GM12878 (cell line): ENCODE measurements around the gene ARID1A. TPM values are rescaled to one million over a fixed set of nuclear protein-coding genes. Genes with fewer than 3 reads are reported as not detected.
A peak's percentile ranks its signal among the peaks of the same experiment; 100 is the strongest.

Experiments
- ATAC-seq: fragments of 200-7000 bp; cut with Tn5 transposase; 3 replicates; pipeline ENCODE4 v1.9.1; 2020; ENCODE audit warnings: mild to moderate bottlenecking, moderate library complexity
- BruUV-seq: library from RNA; stranded (reverse); fragments of 400-500 nt; replicated peaks from 2 replicates; lab custom pipeline; 2021; lab: Mats Ljungman, UMichigan
- CTCF ChIA-PET: fragments of 300-600 bp; sonication (Branson Sonifier 250); formaldehyde crosslinking; extraction: SDS; loops from one replicate; lab custom pipeline; 2021; ENCODE audit warnings: inconsistent platforms; lab: Yijun Ruan, JAX
- POLR2A ChIA-PET: fragments of 350-600 bp; formaldehyde crosslinking; extraction: SDS; loops from one replicate; lab custom pipeline; 2021; ENCODE audit warnings: inconsistent platforms; lab: Charles Lee
- RAD21 ChIA-PET: fragments of 300-600 bp; sonication (Branson Sonifier 250); formaldehyde crosslinking; loops from one replicate; lab custom pipeline; 2023; ENCODE audit warnings: antibody characterized with exemption; ENCODE audit not compliant: unreplicated experiment; lab: Charles Lee
- SMC1A ChIA-PET: fragments of 300-600 bp; sonication (Branson Sonifier 250); formaldehyde crosslinking; loops from one replicate; lab custom pipeline; 2023; ENCODE audit not compliant: unreplicated experiment, uncharacterized antibody; lab: Charles Lee
- DNase-seq: peaks from one replicate; pipeline ENCODE4 v3.0.0-alpha.2; 2011; ENCODE audit warnings: low read depth, low spot score
- FAIRE-seq: peaks from 3 replicates; lab custom pipeline; 2011; peaks lifted over from hg19 to GRCh38; lab: Jason Lieb, UNC
- H2AFZ ChIP-seq: 2 replicates; pipeline ENCODE4 v1.6.0; 2011; ENCODE audit warnings: low read depth, low read length, control low read depth; ENCODE audit not compliant: control insufficient read depth
- H3K27ac ChIP-seq: 2 replicates; pipeline ENCODE4 v1.5.1; 2011; ENCODE audit warnings: control low read depth; ENCODE audit not compliant: control insufficient read depth, insufficient read depth
- H3K27me3 ChIP-seq, 2 experiments: replicated peaks in 1 of 2; 2 replicates each; pipeline versions ENCODE4 v1.6.0 to v1.6.1; 2011; ENCODE audit warnings: low read length in 1 of 2; ENCODE audit not compliant: control insufficient read depth in 2 of 2, insufficient read depth in 2 of 2
- H3K36me3 ChIP-seq, 2 experiments: 2 replicates each; pipeline ENCODE4 v1.5.1; 2011; ENCODE audit warnings: low read length in 1 of 2; ENCODE audit not compliant: control insufficient read depth in 2 of 2, insufficient read depth in 2 of 2
- H3K4me1 ChIP-seq: 2 replicates; pipeline ENCODE4 v1.6.1; 2011; ENCODE audit warnings: mild to moderate bottlenecking, low read length, moderate library complexity, mixed read lengths; ENCODE audit not compliant: control insufficient read depth, insufficient read depth
- H3K4me2 ChIP-seq: 2 replicates; pipeline ENCODE4 v1.6.0; 2011; ENCODE audit warnings: control low read depth; ENCODE audit not compliant: control insufficient read depth, insufficient read depth
- H3K4me3 ChIP-seq: fragments of 200-600 bp; sonication (generic); 2 replicates; pipeline ENCODE4 v1.5.1; 2016
- H3K79me2 ChIP-seq: 2 replicates; pipeline ENCODE4 v1.6.0; 2011; ENCODE audit warnings: low read length; ENCODE audit not compliant: control insufficient read depth, insufficient read depth
- H3K9ac ChIP-seq: 2 replicates; pipeline ENCODE4 v1.8.0; 2011; ENCODE audit warnings: low read length, control low read depth, mixed read lengths; ENCODE audit not compliant: control insufficient read depth, insufficient read depth
- H3K9me3 ChIP-seq: replicated peaks from 3 replicates; pipeline ENCODE4 v1.5.1; 2011; ENCODE audit warnings: mild to moderate bottlenecking, low read length; ENCODE audit not compliant: control insufficient read depth, insufficient read depth
- H4K20me1 ChIP-seq: 2 replicates; pipeline ENCODE4 v1.6.0; 2011; ENCODE audit not compliant: control insufficient read depth, insufficient read depth
- GATAD2B ChIP-seq: fragments of 450-650 bp; conservative IDR thresholded peaks from 2 replicates; pipeline ENCODE4 v1.6.1; 2017; ENCODE audit warnings: low read depth, mild to moderate bottlenecking, moderate library complexity
- HDAC6 ChIP-seq: fragments of 200-600 bp; sonication (generic); IDR thresholded peaks from one replicate; pipeline ENCODE4 v1.8.0; 2017; ENCODE audit warnings: antibody characterized with exemption; ENCODE audit not compliant: unreplicated experiment
- MYC ChIP-seq: IDR thresholded peaks from 2 replicates; pipeline ENCODE4 v1.6.1; 2011; ENCODE audit warnings: mild to moderate bottlenecking, low read length, moderate library complexity, inconsistent platforms; ENCODE audit not compliant: insufficient read depth, insufficient replicate concordance, insufficient read length, severe bottlenecking
- NR2C1 ChIP-seq: fragments of 450-650 bp; IDR thresholded peaks from 2 replicates; pipeline ENCODE4 v1.6.1; 2017; ENCODE audit warnings: antibody characterized with exemption, mild to moderate bottlenecking, moderate library complexity
- PML ChIP-seq: IDR thresholded peaks from 2 replicates; pipeline ENCODE4 v1.6.1; 2012; ENCODE audit warnings: low read length, inconsistent platforms
- YBX1 ChIP-seq: fragments of 450-650 bp; IDR thresholded peaks from 2 replicates; pipeline ENCODE4 v1.6.1; 2016; ENCODE audit warnings: antibody characterized with exemption
- ZNF217 ChIP-seq: fragments of 450-650 bp; IDR thresholded peaks from 2 replicates; pipeline ENCODE4 v1.6.1; 2017; ENCODE audit warnings: antibody characterized with exemption, mild to moderate bottlenecking
- WGBS: methylation state at CpG from one replicate; pipeline ENCODE4 v1.1.6; 2016; ENCODE audit warnings: low lambda C conversion rate; ENCODE audit not compliant: insufficient replicate concordance, insufficient coverage; ENCODE audit errors: missing lambda C conversion rate; 5-methylcytosine and 5-hydroxymethylcytosine counted together
- in situ Hi-C: fragments of 300-500 bp; cut with MboI; formaldehyde crosslinking; loops from 9 replicates; pipeline ENCODE4 v1.14.3; 2018; ENCODE audit warnings: mixed read lengths
- intact Hi-C: fragments of 100-400 bp; cut with micrococcal nuclease; formaldehyde crosslinking; loops from one replicate; pipeline ENCODE4 v1.14.2; 2022; ENCODE audit not compliant: unreplicated experiment
- polyA plus RNA-seq, 11 experiments: library from polyadenylated mRNA; depleted of rRNA in 4 of 11; unstranded in 6 of 11; stranded (reverse) in 5 of 11; fragments of >200 nt; fragmentation: Nextera tagmentation in 4 of 11; fragmentation: Illumina TruSeq in 1 of 11; extraction: Ambion mirVana in 4 of 11; extraction: Trizol in 1 of 11; gene quantifications; 1 replicate in 1 of 11; 2 replicates in 10 of 11; pipeline versions ENCODE4 v1.2.1 to v1.2.3, GENCODE V29; 2011 to 2016; ENCODE audit warnings: inconsistent platforms in 2 of 11, missing spikeins in 2 of 11, low read depth in 1 of 11
- total RNA-seq, 4 experiments: library from RNA; depleted of rRNA in 3 of 4; stranded (reverse); fragments of >200 nt in 3 of 4; fragmentation: Illumina TruSeq in 1 of 4; extraction: Trizol in 1 of 4; gene quantifications; 2 replicates each; pipeline versions ENCODE4 v1.2.1 to v1.2.3, GENCODE V29; 2013 to 2021
- TF ChIP-seq, protein P1 (sequence below): fragments of 150-350 bp; IDR thresholded peaks from 2 replicates; pipeline ENCODE4 v1.6.1; 2014; ENCODE audit warnings: mild to moderate bottlenecking, low read depth, low read length

ARID1A gene
- total and polyA plus RNA-seq, 10 of the 15 experiments (the other 5 are each of a cell fraction or from before 2014, with no cell fraction given), result 10.0 to 98.0 (median 23.5) TPM

DNA sequence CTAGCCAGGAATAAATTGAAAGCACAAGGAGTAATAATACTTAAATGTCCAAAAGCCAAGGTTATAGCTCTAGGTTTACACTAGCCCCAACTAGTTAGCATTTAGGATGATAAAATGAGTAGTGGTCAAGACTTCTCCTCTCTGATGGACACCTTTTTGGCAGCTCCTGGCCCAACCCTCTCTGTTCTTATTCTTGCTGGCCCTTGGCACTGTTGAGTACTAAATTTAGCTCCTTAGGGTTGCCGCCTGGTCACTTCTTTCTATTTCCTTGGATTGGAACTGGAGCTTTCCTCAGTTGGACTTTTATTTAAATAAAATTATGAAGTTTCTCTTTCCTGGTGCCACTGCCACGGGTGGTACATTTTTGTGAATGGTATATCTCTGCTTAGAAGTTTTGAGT is 28.3 kb downstream of the ARID1A start:
- Histone ChIP-seq H3K27me3 (no peaks in the 10 kb centered on the region), H3K4me2 (peak overlapping the region; percentile 77), H3K27ac (peak overlapping the region; percentile 41), H3K9ac (no peak overlapping the region), H3K36me3 (peaks cover 0 to 3% of the 10 kb centered on the region in 2 experiments), H3K9me3 (no peaks in the 10 kb centered on the region), H3K4me1 (peaks cover 50% of the 10 kb centered on the region), H3K79me2 (peaks cover 94% of the 10 kb centered on the region), H4K20me1 (peaks cover 9% of the 10 kb centered on the region; the same call in 1 of the 2 replicates), H2AFZ (no peak overlapping the region), H3K4me3 (peak overlapping the region; percentile 49)
- ATAC-seq, result peak; percentile 36
- no peak for FAIRE-seq
- TF ChIP-seq YBX1 (no peak), GATAD2B (no peak), ZNF217 (no peak), HDAC6 (no peak)
- CTCF ChIA-PET, result interaction anchor here (0.6 to 7.7 kb wide), 12 partner anchors 10 to 636 kb away, joined by 3 to 50 read pairs (median 5); partner anchors contain the start of gene PIGV
- no TSS peak for BruUV-seq
- SMC1A ChIA-PET, result interaction anchor here (0.7 to 10.0 kb wide), 14 partner anchors 8 to 125 kb away, joined by 3 to 128 read pairs (median 5); no protein-coding TSS in a partner anchor
- POLR2A ChIA-PET, result interaction anchor here (0.7 to 3.9 kb wide), 14 partner anchors 15 to 270 kb away, joined by 3 to 23 read pairs (median 4); no protein-coding TSS in a partner anchor
- intact Hi-C loops, result no loop called here
- DNase-seq, result no peak
- 0% methylated on average over 2 of the region's 2 CpGs for WGBS
- RAD21 ChIA-PET, result interaction anchor here (0.5 to 2.9 kb wide), 15 partner anchors 15 to 642 kb away, joined by 3 to 15 read pairs (median 4); partner anchors contain the start of gene PIGV
- in situ Hi-C loops, result no loop called here

- CTCF ChIA-PET, result interaction anchor here (0.6 to 7.7 kb wide), 8 partner anchors 17 to 635 kb away, joined by 3 to 50 read pairs (median 8); partner anchors contain the start of gene PIGV
- peaks cover 96% of the 10 kb centered on the region for H3K79me2 ChIP-seq
- H4K20me1 ChIP-seq, result peaks cover 9% of the 10 kb centered on the region; the same call in 1 of the 2 replicates
- H3K36me3 ChIP-seq, result peaks cover 2 to 5% of the 10 kb centered on the region in 2 experiments
- WGBS, result 53% methylated on average over 1 of the region's 1 CpG
- FAIRE-seq (no peak), ATAC-seq (no peak), DNase-seq (no peak)
- H3K4me3 ChIP-seq, result no peak overlapping the region
- in situ Hi-C loops (no loop called here), intact Hi-C loops (no loop called here)
- peak overlapping the region; percentile 41 for H3K27ac ChIP-seq
- no peak overlapping the region for H2AFZ ChIP-seq
- no peak for TF ChIP-seq NR2C1
- TF ChIP-seq, protein P1, sequence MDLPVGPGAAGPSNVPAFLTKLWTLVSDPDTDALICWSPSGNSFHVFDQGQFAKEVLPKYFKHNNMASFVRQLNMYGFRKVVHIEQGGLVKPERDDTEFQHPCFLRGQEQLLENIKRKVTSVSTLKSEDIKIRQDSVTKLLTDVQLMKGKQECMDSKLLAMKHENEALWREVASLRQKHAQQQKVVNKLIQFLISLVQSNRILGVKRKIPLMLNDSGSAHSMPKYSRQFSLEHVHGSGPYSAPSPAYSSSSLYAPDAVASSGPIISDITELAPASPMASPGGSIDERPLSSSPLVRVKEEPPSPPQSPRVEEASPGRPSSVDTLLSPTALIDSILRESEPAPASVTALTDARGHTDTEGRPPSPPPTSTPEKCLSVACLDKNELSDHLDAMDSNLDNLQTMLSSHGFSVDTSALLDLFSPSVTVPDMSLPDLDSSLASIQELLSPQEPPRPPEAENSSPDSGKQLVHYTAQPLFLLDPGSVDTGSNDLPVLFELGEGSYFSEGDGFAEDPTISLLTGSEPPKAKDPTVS, result no peak
- no peak for TF ChIP-seq PML
- no peak for TF ChIP-seq MYC
- SMC1A ChIA-PET, result interaction anchor here (0.8 to 10.0 kb wide), 12 partner anchors 8 to 126 kb away, joined by 3 to 128 read pairs (median 5); no protein-coding TSS in a partner anchor
- H3K4me1 ChIP-seq, result peaks cover 48% of the 10 kb centered on the region
- H3K4me2 ChIP-seq, result peak overlapping the region; percentile 77; the same call in 1 of the 2 replicates
- POLR2A ChIA-PET, result interaction anchor here (0.8 to 3.9 kb wide), 9 partner anchors 18 to 270 kb away, joined by 3 to 23 read pairs (median 4); no protein-coding TSS in a partner anchor
- H3K27me3 ChIP-seq, result no peaks in the 10 kb centered on the region
- BruUV-seq, result no TSS peak
- RAD21 ChIA-PET, result interaction anchor here (0.7 to 2.9 kb wide), 7 partner anchors 14 to 321 kb away, joined by 3 to 15 read pairs (median 4); no protein-coding TSS in a partner anchor
- H3K9ac ChIP-seq, result no peak overlapping the region
- no peaks in the 10 kb centered on the region for H3K9me3 ChIP-seq
These were observed 29.1 kb downstream of the ARID1A start for GRCh38 chr1:26724926-26725325.
